Activated naive CD4-positive, alpha-beta T cell treated with Interleukin-2 at 50 U/mL for 16 hours (primary cell): ENCODE results near the gene NR3C2.
"Not testable (repeated sequence)": the region's sequence is repeated elsewhere in the genome, so short reads cannot be mapped to it uniquely, and the experiment has no call there.

ENCODE experiments used
- DNase-seq: peaks from one replicate; pipeline ENCODE4 v3.0.0-alpha.2; 2020

NR3C2 gene

GRCh38 chr4:148364525-148364924 is 77.7 kb downstream of the NR3C2 start:
- DNase-seq = no peak

GRCh38 chr4:148359769-148360168 is 82.4 kb downstream of the NR3C2 start:
- DNase-seq = no peak

- no peak for DNase-seq
Measured at GRCh38 chr4:148355442-148356123, 86.6 kb downstream of the NR3C2 start.

GRCh38 chr4:148354186-148354585 is 88.0 kb downstream of the NR3C2 start:
- no peak for DNase-seq

- no peak for DNase-seq
Measured at GRCh38 chr4:148353571-148353970, 88.6 kb downstream of the NR3C2 start.

DNA sequence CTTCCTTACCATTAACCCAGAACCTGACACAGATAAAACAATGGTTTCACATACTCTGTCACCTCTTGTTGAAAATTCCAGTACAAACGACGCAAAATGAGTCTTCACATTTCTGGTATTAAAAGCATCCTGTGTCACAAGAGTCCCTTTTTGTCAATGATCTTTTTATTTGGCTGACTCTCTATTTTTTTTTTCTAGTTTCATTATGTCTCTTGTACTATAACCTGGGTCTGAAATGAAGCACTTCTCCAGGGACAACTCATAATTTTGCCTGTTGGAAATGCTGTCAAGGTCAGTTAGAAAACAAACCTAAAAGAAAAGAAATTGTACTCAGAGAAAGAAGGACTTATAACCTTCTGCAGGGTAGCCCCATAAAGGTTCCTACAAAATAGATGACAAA is 93.1 kb downstream of the NR3C2 start:
- DNase-seq = no peak

DNA sequence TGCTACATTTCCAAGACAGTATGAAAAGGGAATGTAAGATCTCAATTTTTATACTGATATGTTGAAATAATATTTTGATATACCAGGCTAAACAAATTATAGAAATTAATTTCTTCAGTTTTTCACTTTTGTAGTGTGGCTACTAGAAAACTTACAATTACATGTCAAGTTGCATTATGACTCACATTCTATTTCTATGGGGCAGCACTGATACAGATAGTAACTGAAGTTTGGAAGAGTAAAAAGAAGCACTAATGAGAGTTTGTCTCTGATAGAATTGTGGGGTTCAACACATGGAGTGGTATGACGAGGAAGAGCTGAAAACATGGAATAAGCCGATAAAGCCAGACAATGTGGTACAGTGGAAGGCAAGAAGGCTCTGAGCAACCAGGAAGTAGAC is 95.6 kb downstream of the NR3C2 start:
- no peak for DNase-seq

- DNase-seq = no peak
Measured at GRCh38 chr4:148345509-148345908, 96.7 kb downstream of the NR3C2 start.

GRCh38 chr4:148344941-148345340 is 97.3 kb downstream of the NR3C2 start:
- DNase-seq = no peak

DNA sequence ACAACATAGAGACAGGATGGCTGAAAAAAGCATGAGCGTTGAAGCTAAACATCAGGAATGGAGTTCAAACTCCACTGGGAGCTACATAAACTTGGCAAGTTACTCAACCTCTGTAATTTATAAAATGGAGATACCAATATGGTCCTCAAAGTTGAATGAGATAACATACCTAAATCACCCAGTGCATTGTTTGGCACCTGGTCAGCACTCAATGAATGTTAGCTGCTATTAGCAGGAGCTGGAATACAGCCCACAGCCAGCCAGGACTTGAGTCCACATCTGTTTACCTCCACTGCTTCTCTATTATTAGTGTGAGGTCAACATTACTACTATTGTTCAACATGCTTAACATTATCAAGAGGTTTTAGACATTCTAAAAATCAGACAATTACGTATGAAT is 97.9 kb downstream of the NR3C2 start:
- no peak for DNase-seq

- DNase-seq = no peak
Measured at GRCh38 chr4:148341980-148342800, 100.0 kb downstream of the NR3C2 start.

DNA sequence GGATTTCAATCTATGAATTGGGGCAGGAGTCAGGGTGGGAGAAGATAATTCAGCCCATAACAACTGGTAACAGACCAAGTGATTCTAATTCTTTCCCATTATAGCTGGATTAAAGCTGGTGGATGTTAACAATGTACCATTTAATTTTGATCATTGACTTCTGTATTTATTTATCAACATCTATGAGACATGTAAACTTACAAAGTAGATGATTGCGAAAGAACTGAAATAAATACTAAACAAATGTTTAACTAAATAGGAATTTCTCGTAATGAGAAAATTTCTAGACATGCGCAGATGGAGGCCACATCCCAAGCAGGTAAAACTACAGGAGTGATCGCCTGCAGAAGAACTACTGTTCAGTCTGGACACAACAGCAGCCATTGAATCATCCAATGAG is 107.1 kb downstream of the NR3C2 start:
- no peak for DNase-seq

DNA sequence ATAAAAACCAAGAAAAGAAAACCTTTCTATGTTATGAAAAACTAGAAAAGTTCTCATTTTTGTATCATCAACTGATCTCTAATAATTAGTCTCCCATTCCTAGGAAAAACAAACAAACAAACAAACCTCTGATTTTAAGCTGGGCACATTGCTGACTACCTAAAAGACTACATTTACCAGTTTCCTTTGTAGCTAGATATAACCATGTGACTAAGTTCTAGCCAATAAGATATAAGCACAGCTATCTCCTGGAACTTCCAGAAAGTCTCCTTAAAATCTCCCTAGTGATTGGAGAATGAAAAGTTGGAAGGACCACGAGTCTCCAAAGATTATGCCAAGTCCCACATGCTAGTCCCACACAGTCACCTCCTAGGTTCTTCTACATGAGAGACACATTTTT is 108.9 kb downstream of the NR3C2 start:
- no peak for DNase-seq

DNA sequence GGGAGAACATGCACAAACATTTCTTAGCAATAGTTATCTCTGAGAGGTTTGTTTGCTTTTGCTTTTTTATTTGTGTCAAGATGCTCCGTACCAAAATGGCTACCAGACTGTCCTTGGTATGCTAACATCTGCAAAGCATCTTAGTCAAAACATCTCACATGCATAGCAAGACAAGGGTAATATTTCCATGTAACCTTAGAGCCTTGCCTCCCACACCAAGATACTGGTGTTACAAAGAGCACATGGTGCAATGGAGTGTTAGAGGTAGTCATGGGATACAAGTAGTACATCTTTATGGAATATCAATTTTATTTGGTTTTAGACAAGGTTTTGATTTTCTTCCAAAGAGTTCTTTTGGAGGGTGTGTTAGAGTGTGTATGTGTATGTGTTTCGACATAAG is 109.7 kb downstream of the NR3C2 start:
- no peak for DNase-seq

- no peak for DNase-seq
Measured at GRCh38 chr4:148330724-148331123, 111.5 kb downstream of the NR3C2 start.

DNA sequence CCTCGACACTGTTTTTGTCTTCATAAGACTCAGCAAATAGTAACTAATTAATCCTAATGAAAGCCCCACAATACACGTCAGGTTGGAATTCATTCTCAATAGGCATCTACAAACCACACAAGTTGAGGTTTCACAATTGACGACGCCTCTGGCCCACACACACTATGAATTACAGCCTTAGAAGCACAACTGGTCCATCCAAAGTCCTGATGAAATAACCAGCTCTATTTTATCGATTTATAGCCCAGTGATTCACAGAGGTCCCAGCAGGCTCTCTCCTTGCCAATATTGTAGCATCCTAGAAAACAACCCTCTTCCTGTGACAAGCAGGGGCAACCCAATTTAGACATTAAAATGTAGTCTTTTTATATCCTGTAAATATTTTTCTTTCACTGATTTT is 112.1 kb downstream of the NR3C2 start:
- DNase-seq = no peak

DNA sequence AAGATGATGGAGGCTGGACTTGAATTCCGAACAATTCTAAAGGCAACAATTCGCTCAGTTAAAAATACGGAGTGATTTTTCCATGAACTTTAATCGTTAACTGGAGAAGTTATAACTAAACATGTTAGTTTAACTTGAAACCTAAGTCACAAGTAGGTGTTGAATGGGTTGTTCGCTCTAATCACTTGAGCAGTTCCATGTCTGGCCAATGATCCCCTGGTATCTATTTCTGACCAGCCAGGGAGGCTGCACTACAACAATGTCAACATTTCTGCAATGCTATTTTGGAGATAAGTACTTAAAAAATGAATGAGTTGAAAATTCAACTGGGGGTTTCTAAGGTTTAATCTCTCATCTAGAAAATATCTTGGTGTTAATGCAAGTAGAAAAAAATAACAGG is 112.5 kb downstream of the NR3C2 start:
- no peak for DNase-seq

DNA sequence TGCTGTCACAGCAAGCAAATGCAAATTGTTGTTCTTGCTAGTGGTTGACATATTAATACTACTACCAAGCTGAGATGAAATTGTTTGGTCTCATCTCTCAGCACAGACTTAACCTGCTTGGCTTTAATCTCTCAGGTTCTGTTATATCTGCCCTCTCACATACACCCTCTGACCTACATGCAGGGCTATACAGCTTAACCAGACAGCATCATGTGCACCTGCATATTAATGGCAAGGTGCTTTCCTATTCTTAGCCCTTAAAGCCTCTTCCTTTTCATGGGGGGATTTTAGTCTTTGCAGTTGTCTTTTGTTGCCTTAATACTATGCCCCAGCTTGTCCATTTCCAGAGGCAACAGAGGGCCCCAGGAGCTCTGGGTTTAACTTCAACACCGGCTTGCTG is 114.5 kb downstream of the NR3C2 start:
- DNase-seq = no peak

DNA sequence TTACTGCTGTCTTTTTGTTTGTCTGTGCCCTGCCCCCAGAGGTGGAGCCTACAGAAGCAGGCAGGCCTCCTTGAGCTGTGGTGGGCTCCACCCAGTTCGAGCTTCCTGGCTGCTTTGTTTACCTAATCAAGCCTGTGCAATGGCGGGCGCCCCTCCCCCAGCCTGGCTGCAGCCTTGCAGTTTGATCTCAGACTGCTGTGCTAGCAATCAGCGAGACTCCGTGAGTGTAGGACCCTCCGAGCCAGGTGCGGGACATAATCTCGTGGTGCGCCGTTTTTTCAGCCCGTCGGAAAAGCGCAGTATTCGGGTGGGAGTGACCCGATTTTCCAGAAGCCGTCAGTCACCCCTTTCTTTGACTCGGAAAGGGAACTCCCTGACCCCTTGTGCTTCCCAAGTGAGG is 118.9 kb downstream of the NR3C2 start:
- not testable (repeated sequence) for DNase-seq

DNA sequence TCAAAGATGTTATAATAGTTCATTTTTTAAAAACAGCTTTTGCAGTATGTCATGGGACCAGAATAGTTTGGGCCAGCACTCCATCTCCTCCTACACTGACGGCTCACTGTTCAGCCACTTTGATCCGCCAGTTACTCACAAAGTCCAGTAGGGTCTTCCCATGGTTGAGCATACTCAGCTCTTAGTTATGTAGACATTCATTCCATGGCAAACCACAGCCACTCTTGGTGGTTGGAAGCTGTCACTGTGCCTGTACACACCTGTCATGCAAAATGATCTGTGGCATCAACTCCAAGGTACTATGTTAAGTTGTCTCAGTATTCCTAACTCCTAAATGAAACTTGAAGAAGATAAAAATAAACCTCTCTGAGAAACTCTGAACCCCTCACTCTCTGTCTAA is 127.2 kb downstream of the NR3C2 start:
- no peak for DNase-seq

DNA sequence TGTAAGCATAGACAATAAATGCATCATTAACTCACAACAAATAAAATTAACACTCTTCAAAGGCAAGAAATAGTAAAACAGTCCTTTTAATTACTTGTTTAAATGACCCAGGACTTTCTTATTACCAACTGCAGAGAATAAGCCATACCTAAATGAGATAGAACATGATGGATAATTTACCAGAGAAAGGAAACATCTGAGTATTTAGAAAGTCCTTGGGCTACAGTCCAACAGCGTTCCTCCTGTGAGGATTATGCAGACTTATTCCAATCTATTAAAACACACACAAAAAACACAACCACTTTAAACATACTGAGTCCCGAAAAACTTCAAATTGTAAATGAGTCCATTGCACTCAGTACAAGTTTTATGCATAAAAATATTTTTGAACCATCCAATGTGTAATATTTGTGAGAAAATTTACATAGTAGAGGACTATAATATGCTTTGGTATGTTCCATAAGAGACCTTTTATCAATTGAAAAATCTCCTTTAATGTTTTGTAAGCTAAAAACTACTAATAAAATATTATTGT is 129.2 kb downstream of the NR3C2 start:
- no peak for DNase-seq

- no peak for DNase-seq
Measured at GRCh38 chr4:148311526-148311925, 130.7 kb downstream of the NR3C2 start.

- DNase-seq = no peak
Measured at GRCh38 chr4:148310756-148311155, 131.5 kb downstream of the NR3C2 start.

DNA sequence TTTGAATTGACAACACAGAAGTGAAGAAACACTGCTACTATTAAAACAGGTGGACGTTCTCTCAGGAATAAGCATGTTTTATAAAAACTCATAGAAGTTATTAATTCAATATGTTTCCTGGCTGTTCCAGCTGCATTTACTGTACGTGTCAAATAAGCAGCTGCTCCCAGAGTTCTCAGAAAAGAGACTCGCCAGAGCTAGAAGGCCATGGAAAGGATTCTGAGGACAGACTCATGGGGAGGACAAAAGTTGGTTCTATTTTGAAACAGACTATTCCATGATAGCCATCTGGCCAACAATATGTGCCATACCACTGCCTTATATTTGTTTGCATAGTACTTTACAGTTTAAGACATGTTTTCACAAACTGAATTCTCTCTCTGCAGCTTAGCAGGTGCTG is 136.5 kb downstream of the NR3C2 start:
- no peak for DNase-seq
